KMS-11 (cell line): ENCODE results near the gene NUP88.
"Not testable (repeated sequence)": the region's sequence is repeated elsewhere in the genome, so short reads cannot be mapped to it uniquely, and the experiment has no call there.

Experiments
- H2AFZ ChIP-seq: fragments of 200-600 bp; sonication (generic); 2 replicates; pipeline ENCODE4 v1.6.1; 2016; ENCODE audit warnings: antibody characterized with exemption, mixed run types, low read depth
- H3K27ac ChIP-seq: fragments of 200-600 bp; sonication (generic); 2 replicates; pipeline ENCODE4 v1.6.1; 2016; ENCODE audit warnings: mild to moderate bottlenecking, mixed run types
- H3K27me3 ChIP-seq: fragments of 200-600 bp; sonication (generic); 2 replicates; pipeline ENCODE4 v1.6.1; 2017; ENCODE audit warnings: mild to moderate bottlenecking, low read depth, mixed run types, moderate library complexity; ENCODE audit not compliant: insufficient read depth
- H3K36me3 ChIP-seq: fragments of 200-600 bp; sonication (generic); 2 replicates; pipeline ENCODE4 v1.6.1; 2017; ENCODE audit warnings: mild to moderate bottlenecking, mixed run types; ENCODE audit not compliant: insufficient read depth
- H3K4me1 ChIP-seq: fragments of 200-600 bp; sonication (generic); 2 replicates; pipeline ENCODE4 v1.6.1; 2016; ENCODE audit warnings: mild to moderate bottlenecking, low read depth, mixed run types; ENCODE audit not compliant: poor library complexity, severe bottlenecking
- H3K4me2 ChIP-seq: fragments of 200-600 bp; sonication (generic); 2 replicates; pipeline ENCODE4 v1.7.0; 2016; ENCODE audit warnings: mild to moderate bottlenecking, mixed run types
- H3K4me3 ChIP-seq: fragments of 200-600 bp; sonication (generic); IDR thresholded peaks from 2 replicates; pipeline ENCODE4 v1.6.1; 2017; ENCODE audit warnings: low read depth, low read length, mixed read lengths; ENCODE audit not compliant: insufficient read depth
- H3K79me2 ChIP-seq: fragments of 200-600 bp; sonication (generic); 2 replicates; pipeline ENCODE4 v1.6.1; 2016; ENCODE audit warnings: low read depth, mixed run types; ENCODE audit not compliant: insufficient read depth
- H3K9ac ChIP-seq: fragments of 200-600 bp; sonication (generic); 2 replicates; pipeline ENCODE4 v1.6.1; 2016; ENCODE audit warnings: mild to moderate bottlenecking, mixed run types
- H4K20me1 ChIP-seq: fragments of 200-600 bp; sonication (generic); 2 replicates; pipeline ENCODE4 v1.6.1; 2016; ENCODE audit warnings: mild to moderate bottlenecking, mixed run types; ENCODE audit not compliant: insufficient read depth
- CTCF ChIP-seq: fragments of 200-600 bp; sonication (generic); conservative IDR thresholded peaks from 2 replicates; pipeline ENCODE4 v1.6.1; 2017; ENCODE audit warnings: low read depth, mild to moderate bottlenecking, antibody characterized with exemption, low read length, moderate library complexity, mixed read lengths

Gene NUP88

GRCh38 chr17:5439446-5439764, 19.9 kb upstream of the NUP88 start:
- H3K9ac ChIP-seq: no peak overlapping the region
- H3K27me3 ChIP-seq: no peaks in the 10 kb centered on the region
- peak overlapping the region; percentile 38; the same call in 1 of the 2 replicates for H3K27ac ChIP-seq
- H2AFZ ChIP-seq: no peak overlapping the region
- H4K20me1 ChIP-seq: no peaks in the 10 kb centered on the region
- no peak overlapping the region for H3K4me3 ChIP-seq
- H3K36me3 ChIP-seq: no peaks in the 10 kb centered on the region
- H3K4me1 ChIP-seq: no peaks in the 10 kb centered on the region
- H3K79me2 ChIP-seq: peaks cover 24% of the 10 kb centered on the region; the same call in 1 of the 2 replicates
- H3K4me2 ChIP-seq: no peak overlapping the region
- no peak for TF ChIP-seq CTCF

GRCh38 chr17:5438716-5439445, 19.4 kb upstream of the NUP88 start, which contains the start of gene C1QBP:
TSS of gene C1QBP (minus strand) at chr17:5439155. CDS start at chr17:5439073, 82 bp downstream.
- Histone ChIP-seq H3K9ac (peak within 1 kb of the TSS; percentile 63), H2AFZ (0 out of 2 replicates have a peak within 1 kb of the TSS, but pooled peaks have one; percentile 34), H3K27ac (peak within 1 kb of the TSS; percentile 38), H3K4me1 (no peaks in the 10 kb centered on the region), H3K27me3 (no peaks in the 10 kb centered on the region), H3K4me3 (no peak within 1 kb of the TSS), H3K36me3 (no peaks in the 10 kb centered on the region), H4K20me1 (no peaks in the 10 kb centered on the region), H3K79me2 (peaks cover 24% of the 10 kb centered on the region; the same call in 1 of the 2 replicates), H3K4me2 (peak within 1 kb of the TSS; percentile 29; the same call in 1 of the 2 replicates)
- TF ChIP-seq CTCF: peak; percentile 49

GRCh38 chr17:5437721-5438317, 18.4 kb upstream of the NUP88 start:
- Histone ChIP-seq H3K27me3 (no peaks in the 10 kb centered on the region), H3K4me3 (no peak overlapping the region), H3K4me2 (peak overlapping the region; percentile 29; the same call in 1 of the 2 replicates), H3K79me2 (peaks cover 24% of the 10 kb centered on the region; the same call in 1 of the 2 replicates), H3K4me1 (no peaks in the 10 kb centered on the region), H3K36me3 (no peaks in the 10 kb centered on the region), H3K27ac (no peak overlapping the region), H4K20me1 (no peaks in the 10 kb centered on the region), H2AFZ (no peak overlapping the region), H3K9ac (peak overlapping the region; percentile 63; the same call in 1 of the 2 replicates)
- TF ChIP-seq CTCF: no peak

GRCh38 chr17:5435781-5436315, 16.4 kb upstream of the NUP88 start:
- not testable (repeated sequence) for H3K27me3 ChIP-seq, H3K36me3 ChIP-seq, H3K4me1 ChIP-seq, H3K27ac ChIP-seq, H3K4me3 ChIP-seq, H4K20me1 ChIP-seq, H3K9ac ChIP-seq, H2AFZ ChIP-seq, H3K4me2 ChIP-seq
- H3K79me2 ChIP-seq: peaks cover 24% of the 10 kb centered on the region; the same call in 1 of the 2 replicates
